Measurements from ENCODE around the gene CALML5. TPM values are rescaled to one million over a fixed set of nuclear protein-coding genes. Genes with fewer than 3 reads are reported as not detected.
"Not testable (repeated sequence)": the region's sequence is repeated elsewhere in the genome, so short reads cannot be mapped to it uniquely, and the experiment has no call there.

The CALML5 gene
- total RNA-seq, 2 donors from 2014 or later: not detected

GRCh38 chr10:5476918-5477525 lies 22.3 kb downstream of the CALML5 start:
- intact Hi-C loops (cut with DNase I): no loop called here
- no peak for DNase-seq
- Histone ChIP-seq H3K36me3 (replicated peaks in 1 of 2; ENCODE audit: insufficient read depth in 1 of 2, low read depth in 2 of 2) (no peaks in the 10 kb centered on the region), H3K9me3 (no peaks in the 10 kb centered on the region), H3K4me3 (no peak overlapping the region), H3K27me3 (no peaks in the 10 kb centered on the region), H3K27ac (no peak overlapping the region), H3K4me1 (no peaks in the 10 kb centered on the region)
- TF ChIP-seq, protein P1, sequence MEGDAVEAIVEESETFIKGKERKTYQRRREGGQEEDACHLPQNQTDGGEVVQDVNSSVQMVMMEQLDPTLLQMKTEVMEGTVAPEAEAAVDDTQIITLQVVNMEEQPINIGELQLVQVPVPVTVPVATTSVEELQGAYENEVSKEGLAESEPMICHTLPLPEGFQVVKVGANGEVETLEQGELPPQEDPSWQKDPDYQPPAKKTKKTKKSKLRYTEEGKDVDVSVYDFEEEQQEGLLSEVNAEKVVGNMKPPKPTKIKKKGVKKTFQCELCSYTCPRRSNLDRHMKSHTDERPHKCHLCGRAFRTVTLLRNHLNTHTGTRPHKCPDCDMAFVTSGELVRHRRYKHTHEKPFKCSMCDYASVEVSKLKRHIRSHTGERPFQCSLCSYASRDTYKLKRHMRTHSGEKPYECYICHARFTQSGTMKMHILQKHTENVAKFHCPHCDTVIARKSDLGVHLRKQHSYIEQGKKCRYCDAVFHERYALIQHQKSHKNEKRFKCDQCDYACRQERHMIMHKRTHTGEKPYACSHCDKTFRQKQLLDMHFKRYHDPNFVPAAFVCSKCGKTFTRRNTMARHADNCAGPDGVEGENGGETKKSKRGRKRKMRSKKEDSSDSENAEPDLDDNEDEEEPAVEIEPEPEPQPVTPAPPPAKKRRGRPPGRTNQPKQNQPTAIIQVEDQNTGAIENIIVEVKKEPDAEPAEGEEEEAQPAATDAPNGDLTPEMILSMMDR (IDR thresholded peaks at IDR 0.05): no peak
- no peak for TF ChIP-seq POLR2A (IDR thresholded peaks at IDR 0.05)
- 82 to 84% methylated on average over 13 of the region's 13 CpGs for WGBS, 2 donors
- ATAC-seq: no peak

- H3K27me3 ChIP-seq; ATAC-seq; H3K4me3 ChIP-seq; H3K36me3 ChIP-seq (replicated peaks in 1 of 2; ENCODE audit: insufficient read depth in 1 of 2, low read depth in 2 of 2); H3K4me1 ChIP-seq; DNase-seq; H3K27ac ChIP-seq; intact Hi-C loops (cut with DNase I); H3K9me3 ChIP-seq: not testable (repeated sequence)
- 92% methylated on average over 12 of the region's 12 CpGs for WGBS, 2 donors
Measured at GRCh38 chr10:5475974-5476807, 23.2 kb downstream of the CALML5 start.

GRCh38 chr10:5475088-5475487 lies 24.3 kb downstream of the CALML5 start:
- 88 to 91% methylated on average over 8 of the region's 8 CpGs for WGBS, 2 donors
- H3K4me3 ChIP-seq; H3K9me3 ChIP-seq; DNase-seq; H3K36me3 ChIP-seq (replicated peaks in 1 of 2; ENCODE audit: insufficient read depth in 1 of 2, low read depth in 2 of 2); H3K4me1 ChIP-seq; H3K27me3 ChIP-seq; intact Hi-C loops (cut with DNase I); H3K27ac ChIP-seq; ATAC-seq: not testable (repeated sequence)

DNA sequence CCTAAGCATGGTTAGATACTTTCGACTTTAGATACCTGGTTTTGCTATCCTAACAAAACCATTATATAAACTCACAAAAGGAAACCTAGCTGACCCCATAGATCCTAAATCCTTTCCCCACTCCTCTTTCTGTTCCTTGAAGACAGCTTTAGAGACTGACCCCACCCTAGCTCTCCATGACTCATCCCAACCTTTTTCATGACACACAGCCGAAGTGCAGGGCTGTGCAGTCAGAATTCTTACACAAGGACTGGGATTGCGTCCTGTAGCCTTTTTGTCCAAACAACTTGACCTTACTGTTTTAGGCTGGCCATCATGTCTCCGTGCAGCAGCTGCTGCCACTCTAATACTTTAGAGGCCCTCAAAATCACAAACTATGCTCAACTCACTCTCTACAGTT lies 24.7 kb downstream of the CALML5 start:
- DNase-seq; H3K27ac ChIP-seq; H3K4me1 ChIP-seq; H3K36me3 ChIP-seq (replicated peaks in 1 of 2; ENCODE audit: insufficient read depth in 1 of 2, low read depth in 2 of 2); H3K9me3 ChIP-seq; ATAC-seq; H3K4me3 ChIP-seq; intact Hi-C loops (cut with DNase I); H3K27me3 ChIP-seq: not testable (repeated sequence)
- WGBS, 2 donors: 92 to 94% methylated on average over 4 of the region's 4 CpGs

GRCh38 chr10:5470062-5470751 lies 29.2 kb downstream of the CALML5 start:
- Histone ChIP-seq H3K27me3 (no peaks in the 10 kb centered on the region), H3K36me3 (replicated peaks in 1 of 2; ENCODE audit: insufficient read depth in 1 of 2, low read depth in 2 of 2) (no peaks in the 10 kb centered on the region), H3K27ac (no peak overlapping the region), H3K4me3 (no peak overlapping the region), H3K9me3 (no peaks in the 10 kb centered on the region), H3K4me1 (peaks cover 18% of the 10 kb centered on the region)
- intact Hi-C loops (cut with DNase I): no loop called here
- ATAC-seq (no peak), DNase-seq (no peak)
- TF ChIP-seq, protein P1 (IDR thresholded peaks at IDR 0.05): no peak
- TF ChIP-seq POLR2A (IDR thresholded peaks at IDR 0.05): no peak
- WGBS, 2 donors: 97 to 100% methylated on average over 11 to 14 of the region's 15 CpGs

DNA sequence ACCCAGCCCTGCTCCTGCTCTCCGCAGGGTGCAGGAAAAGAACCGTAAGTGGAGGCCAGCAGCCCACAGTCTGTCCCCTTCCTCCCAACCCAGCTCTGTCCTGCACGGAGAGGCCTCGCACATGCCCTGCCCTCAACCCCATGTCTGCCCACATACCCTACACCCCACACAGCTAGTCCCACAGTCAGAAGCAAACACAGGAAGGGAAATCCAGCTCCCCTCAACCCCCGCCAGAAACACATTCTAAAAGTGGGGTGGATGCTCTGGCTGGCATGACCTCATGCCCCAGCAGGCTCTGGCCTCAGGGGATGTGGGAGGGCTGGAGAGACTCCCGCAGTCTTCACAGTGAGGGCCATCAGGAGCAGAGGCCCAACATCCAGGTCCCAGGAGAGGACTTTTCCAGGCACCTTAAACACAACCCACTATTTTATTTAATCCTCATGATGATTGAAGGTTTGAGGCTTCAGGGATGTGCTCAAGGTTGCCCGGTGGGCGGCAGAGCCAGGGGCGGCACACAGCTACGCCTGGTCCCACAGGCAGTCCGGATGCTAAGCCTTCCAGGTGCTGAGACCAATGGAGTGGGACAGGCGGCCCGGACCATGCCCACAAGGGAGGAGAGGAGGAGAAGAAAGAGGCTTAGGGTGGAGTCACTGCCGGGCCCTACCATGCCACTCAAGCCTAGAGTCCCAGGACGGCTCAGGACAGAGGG lies 29.9 kb downstream of the CALML5 start:
- Histone ChIP-seq H3K4me3 (no peak overlapping the region), H3K9me3 (no peaks in the 10 kb centered on the region), H3K4me1 (peaks cover 18% of the 10 kb centered on the region), H3K36me3 (replicated peaks in 1 of 2; ENCODE audit: insufficient read depth in 1 of 2, low read depth in 2 of 2) (no peaks in the 10 kb centered on the region), H3K27ac (no peak overlapping the region), H3K27me3 (no peaks in the 10 kb centered on the region)
- 85 to 89% methylated on average over 13 to 15 of the region's 15 CpGs for WGBS, 2 donors
- TF ChIP-seq, protein P1 (IDR thresholded peaks at IDR 0.05): no peak
- TF ChIP-seq POLR2A (IDR thresholded peaks at IDR 0.05): no peak
- intact Hi-C loops (cut with DNase I): no loop called here
- DNase-seq (no peak), ATAC-seq (no peak)

All from body of pancreas (tissue), 4 donors.